Measurements from ENCODE around the gene DDX46.

DNA sequence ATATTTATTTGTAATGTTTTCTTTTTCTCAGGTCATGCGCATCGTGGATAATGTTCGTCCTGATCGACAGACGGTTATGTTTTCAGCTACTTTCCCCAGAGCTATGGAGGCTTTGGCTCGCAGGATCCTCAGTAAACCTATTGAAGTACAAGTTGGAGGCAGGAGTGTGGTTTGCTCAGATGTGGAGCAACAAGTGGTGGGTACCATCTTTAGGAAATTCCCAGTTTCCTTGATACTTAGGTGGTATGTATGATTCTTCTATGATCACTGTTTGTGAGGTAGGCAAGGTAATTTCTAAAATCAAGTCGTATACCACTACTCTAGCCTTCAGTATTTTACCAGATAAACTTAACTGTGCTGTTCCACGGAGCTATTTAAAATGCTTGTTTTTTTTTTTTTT lies 36.2 kb downstream of the DDX46 start:
- no peak for TF ChIP-seq YY1 (IDR thresholded peaks at IDR 0.05; ENCODE audit: insufficient read depth, insufficient read length)
- no peak for TF ChIP-seq ZNF274 (IDR thresholded peaks at IDR 0.05; ENCODE audit: low read depth, low read length)
